Upper lobe of left lung (tissue), 4 donors: ENCODE measurements around the gene CEP43.

Source experiments
- CTCF ChIP-seq, 6 experiments: fragments of 450-650 bp in 4 of 6; fragments of 200-600 bp in 2 of 6; sonication (generic) in 2 of 6; IDR thresholded peaks; one replicate each; pipeline ENCODE4 v1.5.1; 2016 to 2019; ENCODE audit warnings: antibody characterized with exemption in 6 of 6
- EP300 ChIP-seq, 4 donors: sonication (generic); formaldehyde crosslinking; IDR thresholded peaks; one replicate each; pipeline ENCODE4 v1.5.1; 2017; ENCODE audit warnings: antibody characterized with exemption in 4 of 4, control low read depth in 2 of 4
- POLR2A ChIP-seq, 4 donors: fragments of 450-650 bp; IDR thresholded peaks; one replicate each; pipeline ENCODE4 v1.5.1; 2016 to 2017; ENCODE audit warnings: antibody characterized with exemption in 4 of 4, mild to moderate bottlenecking in 2 of 4

GRCh38 chr6:167031082-167031709 lies 32.0 kb downstream of the CEP43 start:
- no peak for TF ChIP-seq CTCF (IDR thresholded peaks at IDR 0.05)
- TF ChIP-seq EP300 (IDR thresholded peaks at IDR 0.05): peak in 1 of 4 donors; percentile 36
- TF ChIP-seq POLR2A (IDR thresholded peaks at IDR 0.05): no peak
